ENCODE results near the gene DOCK2. TPM values are rescaled to one million over a fixed set of nuclear protein-coding genes. Genes with fewer than 3 reads are reported as not detected.
A peak's percentile ranks its signal among the peaks of the same experiment; 100 is the strongest.
"Not testable (repeated sequence)": the region's sequence is repeated elsewhere in the genome, so short reads cannot be mapped to it uniquely, and the experiment has no call there.

DOCK2 gene
- total RNA-seq, 1 donor from 2014 or later: 108 TPM

GRCh38 chr5:169749295-169749694 is 112.2 kb downstream of the DOCK2 start:
- Histone ChIP-seq H3K36me3 (peaks cover 14% of the 10 kb centered on the region), H3K4me1 (peaks cover 3% of the 10 kb centered on the region), H3K27me3 (ENCODE audit: low read depth) (no peaks in the 10 kb centered on the region), H3K4me3 (no peak overlapping the region), H3K27ac (no peak overlapping the region), H3K9me3 (no peaks in the 10 kb centered on the region)
- no peak for TF ChIP-seq CTCF (IDR thresholded peaks at IDR 0.05)
- DNase-seq (no peak), ATAC-seq (no peak)
- intact Hi-C loops (cut with DNase I): no loop called here

GRCh38 chr5:169751490-169751889 is 114.4 kb downstream of the DOCK2 start:
- intact Hi-C loops (cut with DNase I): no loop called here
- no peaks in the 10 kb centered on the region for H3K27me3 ChIP-seq (ENCODE audit: low read depth)
- peaks cover 3% of the 10 kb centered on the region for H3K4me1 ChIP-seq
- H3K36me3 ChIP-seq: peaks cover 14% of the 10 kb centered on the region
- H3K9me3 ChIP-seq: no peaks in the 10 kb centered on the region
- TF ChIP-seq CTCF (IDR thresholded peaks at IDR 0.05): no peak
- no peak overlapping the region for H3K27ac ChIP-seq
- DNase-seq: no peak
- no peak for ATAC-seq
- H3K4me3 ChIP-seq: no peak overlapping the region

- ATAC-seq; DNase-seq; H3K9me3 ChIP-seq; H3K27ac ChIP-seq; intact Hi-C loops (cut with DNase I); H3K4me3 ChIP-seq; H3K27me3 ChIP-seq (ENCODE audit: low read depth); H3K4me1 ChIP-seq: not testable (repeated sequence)
- peaks cover 14% of the 10 kb centered on the region for H3K36me3 ChIP-seq
These were observed 115.5 kb downstream of the DOCK2 start for GRCh38 chr5:169752566-169752965.

- DNase-seq (no peak), ATAC-seq (peak in 1 of 2 donors; percentile 46)
- Histone ChIP-seq H3K27me3 (ENCODE audit: low read depth) (no peaks in the 10 kb centered on the region), H3K36me3 (peaks cover 14% of the 10 kb centered on the region), H3K9me3 (no peaks in the 10 kb centered on the region), H3K27ac (no peak overlapping the region), H3K4me3 (no peak overlapping the region), H3K4me1 (peaks cover 3% of the 10 kb centered on the region)
- TF ChIP-seq CTCF (IDR thresholded peaks at IDR 0.05): no peak
- intact Hi-C loops (cut with DNase I): no loop called here
These were observed 116.7 kb downstream of the DOCK2 start for GRCh38 chr5:169753795-169754194.

GRCh38 chr5:169754737-169755136 is 117.7 kb downstream of the DOCK2 start:
- Histone ChIP-seq H3K36me3 (peaks cover 14% of the 10 kb centered on the region), H3K27ac (no peak overlapping the region), H3K4me3 (no peak overlapping the region), H3K4me1 (peaks cover 3% of the 10 kb centered on the region), H3K9me3 (no peaks in the 10 kb centered on the region), H3K27me3 (ENCODE audit: low read depth) (no peaks in the 10 kb centered on the region)
- DNase-seq (no peak), ATAC-seq (no peak)
- intact Hi-C loops (cut with DNase I): no loop called here
- no peak for TF ChIP-seq CTCF (IDR thresholded peaks at IDR 0.05)

- peaks cover 3% of the 10 kb centered on the region for H3K4me1 ChIP-seq
- H3K36me3 ChIP-seq: peaks cover 9% of the 10 kb centered on the region
- no peak for ATAC-seq
- TF ChIP-seq CTCF (IDR thresholded peaks at IDR 0.05): no peak
- H3K4me3 ChIP-seq: no peak overlapping the region
- DNase-seq: no peak
- H3K9me3 ChIP-seq: no peaks in the 10 kb centered on the region
- intact Hi-C loops (cut with DNase I): no loop called here
- H3K27ac ChIP-seq: no peak overlapping the region
- no peaks in the 10 kb centered on the region for H3K27me3 ChIP-seq (ENCODE audit: low read depth)
These were observed 119.1 kb downstream of the DOCK2 start for GRCh38 chr5:169756071-169756765.
